Brain microvascular endothelial cell (primary cell): Measurements from ENCODE around the gene CR1.

Source experiments
- DNase-seq: peaks from one replicate; pipeline ENCODE4 v3.0.0-alpha.2; 2020
- H3K27ac ChIP-seq: fragments of 250-450 bp; sonication (Bioruptor Pico); 2 replicates; pipeline ENCODE4 v1.5.1; 2020; ENCODE audit warnings: mild to moderate bottlenecking, moderate library complexity
- H3K27me3 ChIP-seq: fragments of 250-450 bp; sonication (Bioruptor Pico); replicated peaks from 2 replicates; pipeline ENCODE4 v1.5.1; 2020; ENCODE audit warnings: mild to moderate bottlenecking
- H3K36me3 ChIP-seq: fragments of 250-450 bp; sonication (Bioruptor Pico); replicated peaks from 2 replicates; pipeline ENCODE4 v1.5.1; 2020; ENCODE audit warnings: mild to moderate bottlenecking
- H3K4me3 ChIP-seq: 2 replicates; pipeline ENCODE4 v1.5.1; 2011; ENCODE audit warnings: low read depth, mild to moderate bottlenecking, control low read depth, low read length, moderate library complexity
- in situ Hi-C: cut with HindIII; loops from 2 replicates; pipeline ENCODE4 v1.10.0; 2017; ENCODE audit warnings: low sequenced_read_pairs, low pct_ligation_motif_present
- TF ChIP-seq, protein P1 (sequence below): IDR thresholded peaks from 2 replicates; pipeline ENCODE4 v1.5.1; 2011; ENCODE audit warnings: low read depth, mild to moderate bottlenecking, moderate library complexity, low read length, control low read depth, inconsistent platforms; ENCODE audit errors: missing control alignments

CR1 gene

DNA sequence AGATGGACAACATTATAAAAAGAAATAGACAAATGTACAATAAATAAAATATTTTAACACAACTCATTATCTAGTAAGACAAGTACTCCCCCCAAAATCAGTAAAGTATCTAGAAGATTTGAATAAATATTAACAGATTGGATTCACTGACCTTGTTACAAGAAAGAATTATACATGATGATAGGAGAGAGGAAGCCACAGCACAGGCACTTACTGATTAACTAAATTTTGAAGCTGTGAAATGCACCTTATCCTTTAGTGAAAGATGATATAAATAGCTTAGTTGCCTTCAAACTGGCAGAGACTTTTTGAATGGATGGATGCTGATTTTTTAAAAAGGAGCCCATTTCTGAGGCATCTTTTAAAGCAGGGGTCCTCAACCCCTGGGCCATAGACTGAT, 8.5 kb downstream of the CR1 start:
- TF ChIP-seq, protein P1, sequence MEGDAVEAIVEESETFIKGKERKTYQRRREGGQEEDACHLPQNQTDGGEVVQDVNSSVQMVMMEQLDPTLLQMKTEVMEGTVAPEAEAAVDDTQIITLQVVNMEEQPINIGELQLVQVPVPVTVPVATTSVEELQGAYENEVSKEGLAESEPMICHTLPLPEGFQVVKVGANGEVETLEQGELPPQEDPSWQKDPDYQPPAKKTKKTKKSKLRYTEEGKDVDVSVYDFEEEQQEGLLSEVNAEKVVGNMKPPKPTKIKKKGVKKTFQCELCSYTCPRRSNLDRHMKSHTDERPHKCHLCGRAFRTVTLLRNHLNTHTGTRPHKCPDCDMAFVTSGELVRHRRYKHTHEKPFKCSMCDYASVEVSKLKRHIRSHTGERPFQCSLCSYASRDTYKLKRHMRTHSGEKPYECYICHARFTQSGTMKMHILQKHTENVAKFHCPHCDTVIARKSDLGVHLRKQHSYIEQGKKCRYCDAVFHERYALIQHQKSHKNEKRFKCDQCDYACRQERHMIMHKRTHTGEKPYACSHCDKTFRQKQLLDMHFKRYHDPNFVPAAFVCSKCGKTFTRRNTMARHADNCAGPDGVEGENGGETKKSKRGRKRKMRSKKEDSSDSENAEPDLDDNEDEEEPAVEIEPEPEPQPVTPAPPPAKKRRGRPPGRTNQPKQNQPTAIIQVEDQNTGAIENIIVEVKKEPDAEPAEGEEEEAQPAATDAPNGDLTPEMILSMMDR, result no peak
- Histone ChIP-seq H3K27me3 (peaks cover 24% of the 10 kb centered on the region), H3K36me3 (no peaks in the 10 kb centered on the region), H3K4me3 (no peak overlapping the region), H3K27ac (no peak overlapping the region)
- DNase-seq, result no peak
- in situ Hi-C loops, result no loop called here

DNA sequence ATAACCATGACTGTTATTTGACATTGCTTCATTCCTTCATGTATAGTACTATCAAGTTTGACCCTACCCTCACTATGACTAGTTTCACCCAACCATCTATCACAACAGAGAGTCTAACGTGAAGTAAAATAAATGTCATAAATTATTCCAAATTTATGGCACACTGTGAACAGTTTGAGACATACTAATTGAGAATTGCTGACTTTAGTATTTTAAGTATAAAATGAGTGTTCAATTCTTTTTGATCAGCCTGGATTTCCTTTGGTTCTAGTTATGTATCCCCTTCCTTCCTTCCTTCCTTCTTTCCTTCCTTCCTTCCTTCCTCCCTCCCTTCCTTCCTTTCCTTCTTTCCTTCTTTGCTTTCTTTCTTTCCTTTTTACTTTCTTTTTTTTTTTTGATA, 14.5 kb downstream of the CR1 start:
- DNase-seq, result no peak

DNA sequence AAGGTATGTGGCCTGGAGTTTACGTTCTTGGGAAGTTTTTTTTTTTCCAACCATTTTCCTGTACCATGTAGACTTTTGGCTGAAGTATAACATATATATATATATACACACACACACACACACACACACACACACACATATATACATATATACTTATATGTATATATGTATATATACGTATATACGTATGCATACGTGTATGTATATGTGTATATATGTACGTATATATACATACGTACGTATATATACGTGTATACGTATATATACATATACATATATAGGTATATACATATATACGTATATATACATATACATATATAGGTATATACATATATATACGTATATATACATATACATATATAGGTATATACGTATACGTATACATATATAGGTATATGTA, 18.9 kb downstream of the CR1 start:
- in situ Hi-C loops, result no loop called here
- no peaks in the 10 kb centered on the region for H3K36me3 ChIP-seq
- no peak overlapping the region for H3K4me3 ChIP-seq
- TF ChIP-seq, protein P1, result no peak
- DNase-seq, result no peak
- H3K27me3 ChIP-seq, result no peaks in the 10 kb centered on the region
- no peak overlapping the region for H3K27ac ChIP-seq

More for the DNA sequence above, 14.5 kb downstream of the CR1 start:
- in situ Hi-C loops, result no loop called here
- TF ChIP-seq, protein P1, result no peak
- H3K36me3 ChIP-seq, result no peaks in the 10 kb centered on the region
- H3K27ac ChIP-seq, result no peak overlapping the region
- H3K27me3 ChIP-seq, result no peaks in the 10 kb centered on the region
- no peak overlapping the region for H3K4me3 ChIP-seq

DNA sequence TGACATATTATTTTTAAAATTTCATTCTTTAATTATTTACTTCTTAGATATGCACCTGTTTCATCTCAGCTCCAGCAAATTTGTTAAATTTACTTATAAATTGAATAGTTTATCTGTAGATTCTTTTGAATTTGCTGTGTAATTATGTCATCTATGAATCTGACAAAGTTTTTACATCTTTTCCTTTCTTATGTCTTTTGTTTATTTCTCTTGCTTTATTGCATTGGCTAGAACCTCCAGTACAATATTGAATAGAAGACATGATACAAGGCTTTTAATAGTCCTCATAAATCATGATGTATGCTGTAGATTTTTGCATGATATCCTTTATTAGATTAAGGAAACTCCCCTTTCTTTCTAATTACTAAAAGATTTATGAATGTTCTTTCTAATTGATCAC, 20.8 kb downstream of the CR1 start:
- H3K36me3 ChIP-seq, result no peaks in the 10 kb centered on the region
- in situ Hi-C loops, result no loop called here
- H3K27ac ChIP-seq, result no peak overlapping the region
- no peak for DNase-seq
- no peaks in the 10 kb centered on the region for H3K27me3 ChIP-seq
- no peak overlapping the region for H3K4me3 ChIP-seq
- TF ChIP-seq, protein P1, result no peak

DNA sequence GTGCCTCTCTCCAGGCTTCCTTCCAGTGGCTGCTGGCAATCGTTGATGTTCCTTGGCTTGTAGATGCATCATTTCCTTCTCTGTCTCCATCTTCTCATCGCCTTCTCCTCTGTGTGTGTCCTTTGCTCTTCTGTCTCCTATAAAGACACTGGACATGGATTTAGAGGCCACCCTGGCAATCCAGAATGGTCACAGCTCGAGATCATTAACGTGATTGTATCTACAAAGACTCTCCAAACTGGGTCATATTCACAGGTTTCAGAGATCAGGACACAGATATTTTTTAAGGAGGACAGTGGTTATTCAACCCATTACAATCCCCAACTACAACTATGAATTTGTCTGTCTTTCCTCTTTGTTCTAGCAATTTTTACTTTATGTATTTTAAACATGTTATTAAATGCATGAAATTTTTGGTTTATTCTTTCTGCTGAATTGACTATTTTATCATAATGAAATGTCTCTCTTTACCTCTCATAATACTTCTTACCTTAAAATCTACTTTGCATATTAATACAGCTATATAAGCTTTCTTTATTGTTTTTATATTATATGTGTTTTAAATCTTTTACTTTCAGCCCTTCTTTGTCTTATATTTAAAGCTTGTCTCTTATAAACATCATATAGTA, 22.8 kb downstream of the CR1 start:
- H3K27ac ChIP-seq, result no peak overlapping the region
- DNase-seq, result no peak
- TF ChIP-seq, protein P1, result no peak
- no peaks in the 10 kb centered on the region for H3K36me3 ChIP-seq
- in situ Hi-C loops, result no loop called here
- H3K27me3 ChIP-seq, result no peaks in the 10 kb centered on the region
- no peak overlapping the region for H3K4me3 ChIP-seq
